ENCODE results near the gene RAPGEF2. TPM values are rescaled to one million over a fixed set of nuclear protein-coding genes. Genes with fewer than 3 reads are reported as not detected.

RAPGEF2 gene
- total RNA-seq, 1 experiment from 2014 or later: 23.8 TPM

GRCh38 chr4:159357350-159357749 is 254.5 kb downstream of the RAPGEF2 start:
- Mint-ChIP-seq H3K27ac (ENCODE audit: unreplicated experiment) (no peak overlapping the region), H3K4me1 (ENCODE audit: low read depth, unreplicated experiment) (no peaks in the 10 kb centered on the region), H3K36me3 (ENCODE audit: insufficient read depth, unreplicated experiment) (no peaks in the 10 kb centered on the region), H3K27me3 (ENCODE audit: unreplicated experiment) (no peaks in the 10 kb centered on the region), H3K9me3 (ENCODE audit: low read depth, unreplicated experiment) (no peaks in the 10 kb centered on the region), H3K4me3 (ENCODE audit: low read depth, unreplicated experiment) (no peak overlapping the region)
- intact Hi-C loops (cut with micrococcal nuclease; ENCODE audit: unreplicated experiment): no loop called here
- CTCF ChIA-PET: no interaction called here
- BruUV-seq (replicated peaks): no TSS peak
- DNase-seq: no peak
- TF ChIP-seq, protein P1, sequence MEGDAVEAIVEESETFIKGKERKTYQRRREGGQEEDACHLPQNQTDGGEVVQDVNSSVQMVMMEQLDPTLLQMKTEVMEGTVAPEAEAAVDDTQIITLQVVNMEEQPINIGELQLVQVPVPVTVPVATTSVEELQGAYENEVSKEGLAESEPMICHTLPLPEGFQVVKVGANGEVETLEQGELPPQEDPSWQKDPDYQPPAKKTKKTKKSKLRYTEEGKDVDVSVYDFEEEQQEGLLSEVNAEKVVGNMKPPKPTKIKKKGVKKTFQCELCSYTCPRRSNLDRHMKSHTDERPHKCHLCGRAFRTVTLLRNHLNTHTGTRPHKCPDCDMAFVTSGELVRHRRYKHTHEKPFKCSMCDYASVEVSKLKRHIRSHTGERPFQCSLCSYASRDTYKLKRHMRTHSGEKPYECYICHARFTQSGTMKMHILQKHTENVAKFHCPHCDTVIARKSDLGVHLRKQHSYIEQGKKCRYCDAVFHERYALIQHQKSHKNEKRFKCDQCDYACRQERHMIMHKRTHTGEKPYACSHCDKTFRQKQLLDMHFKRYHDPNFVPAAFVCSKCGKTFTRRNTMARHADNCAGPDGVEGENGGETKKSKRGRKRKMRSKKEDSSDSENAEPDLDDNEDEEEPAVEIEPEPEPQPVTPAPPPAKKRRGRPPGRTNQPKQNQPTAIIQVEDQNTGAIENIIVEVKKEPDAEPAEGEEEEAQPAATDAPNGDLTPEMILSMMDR (IDR thresholded peaks at IDR 0.05; ENCODE audit: unreplicated experiment): no peak

DNA sequence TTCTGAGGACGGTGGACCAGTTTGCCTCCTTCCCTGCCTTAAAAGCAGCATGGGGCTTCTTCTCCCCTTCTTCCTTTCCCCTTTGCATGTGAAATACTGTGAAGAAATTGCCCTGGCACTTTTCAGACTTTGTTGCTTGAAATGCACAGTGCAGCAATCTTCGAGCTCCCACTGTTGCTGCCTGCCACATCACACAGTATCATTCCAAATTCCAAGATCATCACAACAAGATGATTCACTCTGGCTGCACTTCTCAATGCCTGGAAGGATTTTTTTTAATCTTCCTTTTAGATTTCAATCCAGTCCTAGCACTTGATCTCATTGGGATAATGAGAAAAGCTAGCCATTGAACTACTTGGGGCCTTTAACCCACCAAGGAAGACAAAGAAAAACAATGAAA is 255.3 kb downstream of the RAPGEF2 start:
- intact Hi-C loops (cut with micrococcal nuclease; ENCODE audit: unreplicated experiment): no loop called here
- no peaks in the 10 kb centered on the region for H3K36me3 Mint-ChIP-seq (ENCODE audit: insufficient read depth, unreplicated experiment)
- H3K27me3 Mint-ChIP-seq (ENCODE audit: unreplicated experiment): no peaks in the 10 kb centered on the region
- no peak overlapping the region for H3K27ac Mint-ChIP-seq (ENCODE audit: unreplicated experiment)
- no peaks in the 10 kb centered on the region for H3K9me3 Mint-ChIP-seq (ENCODE audit: low read depth, unreplicated experiment)
- TF ChIP-seq, protein P1 (IDR thresholded peaks at IDR 0.05; ENCODE audit: unreplicated experiment): no peak
- no TSS peak for BruUV-seq (replicated peaks)
- no peaks in the 10 kb centered on the region for H3K4me1 Mint-ChIP-seq (ENCODE audit: low read depth, unreplicated experiment)
- no peak overlapping the region for H3K4me3 Mint-ChIP-seq (ENCODE audit: low read depth, unreplicated experiment)
- DNase-seq: no peak
- CTCF ChIA-PET: no interaction called here

DNA sequence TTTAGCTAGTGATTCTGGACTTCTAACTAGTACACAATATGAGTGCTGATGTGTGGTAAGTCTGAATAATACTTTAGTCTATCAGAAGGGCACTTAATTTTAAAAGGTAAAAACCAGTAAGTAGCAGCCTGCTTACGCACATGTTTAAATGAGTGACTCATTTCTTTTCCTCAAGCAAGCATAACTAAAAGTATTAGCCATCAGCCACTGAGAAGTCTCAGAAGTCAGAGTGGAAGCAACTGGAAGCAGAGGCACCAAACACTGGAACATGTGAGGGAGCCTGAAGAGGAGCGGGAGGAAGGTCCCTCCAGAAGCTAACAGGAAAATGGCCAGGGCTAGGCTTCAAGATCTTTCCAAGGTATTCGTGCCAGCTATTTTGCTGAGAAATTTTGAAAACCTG is 257.7 kb downstream of the RAPGEF2 start:
- intact Hi-C loops (cut with micrococcal nuclease; ENCODE audit: unreplicated experiment): no loop called here
- no peaks in the 10 kb centered on the region for H3K9me3 Mint-ChIP-seq (ENCODE audit: low read depth, unreplicated experiment)
- H3K27me3 Mint-ChIP-seq (ENCODE audit: unreplicated experiment): no peaks in the 10 kb centered on the region
- BruUV-seq (replicated peaks): no TSS peak
- CTCF ChIA-PET: no interaction called here
- no peak overlapping the region for H3K27ac Mint-ChIP-seq (ENCODE audit: unreplicated experiment)
- TF ChIP-seq, protein P1 (IDR thresholded peaks at IDR 0.05; ENCODE audit: unreplicated experiment): no peak
- H3K4me3 Mint-ChIP-seq (ENCODE audit: low read depth, unreplicated experiment): no peak overlapping the region
- no peaks in the 10 kb centered on the region for H3K36me3 Mint-ChIP-seq (ENCODE audit: insufficient read depth, unreplicated experiment)
- H3K4me1 Mint-ChIP-seq (ENCODE audit: low read depth, unreplicated experiment): no peaks in the 10 kb centered on the region
- no peak for DNase-seq

- Mint-ChIP-seq H3K9me3 (ENCODE audit: low read depth, unreplicated experiment) (no peaks in the 10 kb centered on the region), H3K4me3 (ENCODE audit: low read depth, unreplicated experiment) (no peak overlapping the region), H3K27me3 (ENCODE audit: unreplicated experiment) (no peaks in the 10 kb centered on the region), H3K4me1 (ENCODE audit: low read depth, unreplicated experiment) (no peaks in the 10 kb centered on the region), H3K36me3 (ENCODE audit: insufficient read depth, unreplicated experiment) (no peaks in the 10 kb centered on the region), H3K27ac (ENCODE audit: unreplicated experiment) (no peak overlapping the region)
- intact Hi-C loops (cut with micrococcal nuclease; ENCODE audit: unreplicated experiment): no loop called here
- no TSS peak for BruUV-seq (replicated peaks)
- DNase-seq: no peak
- CTCF ChIA-PET: no interaction called here
- TF ChIP-seq, protein P1 (IDR thresholded peaks at IDR 0.05; ENCODE audit: unreplicated experiment): no peak
These were observed 260.5 kb downstream of the RAPGEF2 start for GRCh38 chr4:159363361-159363760.
